ENCODE measurements around the gene C18orf32.

DNA sequence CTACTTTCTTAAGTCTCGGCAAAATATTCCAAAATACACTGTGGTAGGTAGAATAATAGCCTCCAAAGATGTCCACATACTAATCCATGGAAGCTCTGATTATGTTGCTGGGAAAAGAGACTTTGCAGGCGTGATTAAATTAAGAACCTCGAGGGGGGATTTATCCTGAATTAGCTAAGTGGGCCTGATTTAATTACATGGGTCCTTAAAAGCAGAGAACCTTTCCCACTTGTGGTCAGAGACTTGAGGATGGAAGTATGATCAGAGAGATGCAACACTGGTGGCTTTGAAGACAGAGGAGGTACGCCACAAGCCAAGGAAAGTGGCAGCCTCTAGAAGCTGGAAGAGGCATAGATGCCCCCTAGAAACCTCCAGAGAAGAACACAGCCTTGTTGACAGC is 29.4 kb downstream of the C18orf32 start:
- TF ChIP-seq SIN3A (IDR thresholded peaks at IDR 0.05; ENCODE audit: borderline replicate concordance, insufficient read depth, low read length): no peak
- no peak for TF ChIP-seq POLR2AphosphoS5 (IDR thresholded peaks at IDR 0.05; ENCODE audit: low read depth, low read length)

Measured in PFSK-1 (cell line).